GM19035 (cell line): Measurements from ENCODE around the gene PTPRD.
"Not testable (repeated sequence)": the region's sequence is repeated elsewhere in the genome, so short reads cannot be mapped to it uniquely, and the experiment has no call there.

Experiments
- ATAC-seq: cut with Tn5 transposase; IDR thresholded peaks from one replicate; pipeline ENCODE4 v1.9.1; 2021; ENCODE audit not compliant: unreplicated experiment

The PTPRD gene

DNA sequence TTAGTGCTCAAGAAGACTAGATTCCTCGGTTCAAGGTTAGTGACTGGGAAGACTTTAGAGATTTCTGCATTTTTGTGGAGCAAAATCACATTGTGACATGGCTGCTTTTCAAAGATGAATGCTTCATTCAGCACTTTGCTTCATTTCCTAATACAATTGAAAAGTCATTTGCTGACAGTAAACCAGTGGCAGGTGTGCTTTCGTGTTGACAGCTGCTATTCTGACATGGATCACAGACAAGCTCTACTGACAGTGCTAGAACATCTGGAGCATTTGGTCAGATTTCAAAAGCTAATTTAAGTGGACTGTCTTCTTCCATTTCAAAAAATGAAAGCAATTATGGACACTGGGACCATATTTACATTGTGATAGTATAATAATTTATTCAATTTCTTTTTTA is 1060.1 kb downstream of the PTPRD start:
- ATAC-seq, result no peak

DNA sequence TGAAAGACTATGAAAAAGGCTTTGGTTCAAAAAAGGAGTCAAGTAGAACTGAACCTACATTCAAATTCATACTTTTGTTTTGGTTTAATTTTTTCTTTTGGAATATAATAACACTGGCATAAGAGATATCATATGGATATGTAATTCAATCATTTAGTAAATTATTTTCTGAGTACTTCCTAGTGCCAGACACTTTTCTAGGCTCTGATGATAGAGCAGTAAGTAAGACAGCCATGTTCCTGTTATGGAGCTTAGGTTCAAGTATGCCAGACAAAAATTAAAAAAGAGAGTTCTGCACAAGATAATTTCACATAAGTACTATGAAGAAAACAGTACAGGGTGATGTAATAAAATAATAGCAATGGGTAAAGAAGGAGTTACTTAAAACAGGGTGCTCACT is 1074.0 kb downstream of the PTPRD start:
- ATAC-seq, result no peak

DNA sequence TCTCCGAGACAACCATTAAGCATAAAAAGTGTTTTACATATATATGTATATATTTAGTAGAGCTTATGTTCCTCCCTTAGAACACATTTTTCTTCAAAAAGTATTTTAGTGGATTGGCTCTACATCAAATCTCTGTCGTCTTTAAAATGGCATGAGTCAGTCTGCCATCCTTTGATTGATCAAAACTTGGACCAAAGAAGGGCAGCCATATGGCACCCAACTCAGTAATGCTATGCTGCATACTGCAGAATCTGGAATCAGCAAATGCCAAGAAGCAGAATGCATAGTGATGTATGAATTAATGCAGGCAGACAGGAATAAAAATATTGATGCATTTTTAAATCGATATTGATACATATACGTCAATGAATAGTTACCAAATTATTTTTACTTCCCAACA is 1074.4 kb downstream of the PTPRD start:
- no peak for ATAC-seq

DNA sequence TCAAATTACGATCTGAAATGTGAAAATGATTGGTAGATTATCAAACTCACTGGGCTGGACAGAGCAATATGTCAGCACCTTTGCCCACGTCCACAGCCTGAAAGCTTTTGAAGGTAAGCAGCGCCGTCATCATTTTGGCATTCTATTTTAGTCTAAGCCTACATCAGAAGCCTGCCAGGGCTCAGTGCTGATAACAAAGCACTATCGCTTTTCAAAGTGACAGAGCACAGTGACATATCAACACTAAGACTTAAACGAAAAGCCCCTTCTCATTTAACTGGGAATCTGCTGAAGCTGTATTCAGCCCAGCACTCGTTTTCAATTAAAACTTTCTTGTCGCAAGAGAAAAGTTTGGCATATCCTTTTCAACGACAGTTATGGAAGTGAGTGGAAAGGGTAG is 1076.3 kb downstream of the PTPRD start:
- ATAC-seq, result no peak

DNA sequence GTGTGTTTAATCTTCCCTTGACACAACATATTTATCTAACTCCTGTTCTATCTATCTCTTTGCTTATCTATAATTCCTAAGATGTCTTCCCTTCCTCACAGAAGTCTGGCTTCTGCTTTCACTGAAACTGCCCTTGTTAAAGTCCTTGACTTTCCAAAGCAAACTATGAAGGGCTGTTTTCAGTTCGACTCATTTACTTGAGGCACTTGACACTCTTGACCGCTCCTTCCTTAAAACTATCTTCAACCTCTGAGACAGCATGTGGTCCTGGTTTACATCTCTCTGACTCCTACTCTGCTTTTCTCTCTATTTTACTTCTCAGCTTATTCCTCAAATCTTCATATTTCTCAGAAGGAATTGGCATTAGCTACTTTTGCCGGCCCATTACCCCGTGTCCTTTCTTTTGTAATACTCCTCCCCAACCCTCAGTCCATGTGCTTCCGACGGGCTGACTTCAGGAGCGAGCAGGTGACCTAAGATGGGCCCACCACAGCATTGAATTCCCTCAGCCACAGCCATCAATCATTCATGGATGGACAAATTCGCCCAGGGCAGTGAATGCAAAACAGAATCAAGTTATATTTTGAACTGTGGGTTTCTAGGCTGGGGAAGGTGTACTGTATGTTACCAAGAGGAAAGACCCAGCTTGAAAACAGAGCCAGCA is 1089.2 kb downstream of the PTPRD start:
- no peak for ATAC-seq

DNA sequence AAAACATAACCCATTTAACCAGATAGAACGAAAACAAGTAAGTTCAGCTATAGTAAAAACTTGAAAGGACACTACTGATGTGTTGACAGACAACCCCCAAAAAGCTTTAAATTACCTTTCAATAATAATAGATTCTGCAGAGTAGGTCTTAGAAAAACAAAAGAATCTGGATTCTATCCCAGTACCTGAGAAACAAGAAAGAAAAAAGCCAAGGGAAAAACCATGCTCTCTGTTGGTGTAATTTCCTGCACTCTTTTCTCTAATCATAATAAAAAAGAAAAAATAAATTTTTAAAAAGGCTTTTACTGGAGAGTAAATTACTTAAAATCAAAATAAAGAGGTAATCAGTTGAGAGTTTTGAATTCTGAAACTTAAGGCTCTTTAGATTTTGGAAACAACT is 1090.4 kb downstream of the PTPRD start:
- ATAC-seq, result no peak

DNA sequence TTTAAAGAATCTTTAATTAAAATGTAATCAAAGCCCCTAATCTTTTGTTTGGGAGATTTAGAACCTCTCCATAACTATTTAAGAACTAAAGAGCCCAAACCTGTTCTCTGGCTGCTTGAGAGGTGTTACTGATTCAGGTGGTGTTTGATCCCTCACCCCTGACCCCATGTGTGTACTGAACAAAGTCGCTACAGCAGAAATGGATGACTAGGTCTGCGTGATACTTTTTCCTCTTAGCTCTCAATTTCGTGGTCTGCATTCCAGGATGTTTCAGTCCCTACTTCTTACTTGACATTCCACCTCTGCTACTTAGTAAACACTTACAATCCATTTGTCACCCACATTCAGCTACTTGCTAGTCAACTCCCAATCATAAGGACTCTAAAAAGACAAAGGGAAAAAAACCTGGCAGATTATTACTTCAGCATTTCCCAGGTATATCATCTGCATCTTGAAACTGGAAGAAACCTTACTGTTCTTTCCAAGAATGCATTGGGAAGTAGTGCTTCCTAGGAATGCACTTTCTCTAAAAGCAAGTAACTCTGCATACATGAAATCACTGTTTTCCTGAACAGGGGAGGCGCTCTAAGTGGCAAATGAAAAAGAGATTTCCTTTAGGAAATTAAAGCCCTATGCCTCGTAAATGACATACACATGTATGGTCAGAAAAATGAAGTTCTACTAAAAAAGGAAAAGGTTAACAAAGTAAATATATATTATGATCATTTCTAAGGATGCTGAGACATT is 1091.6 kb downstream of the PTPRD start:
- ATAC-seq, result no peak

DNA sequence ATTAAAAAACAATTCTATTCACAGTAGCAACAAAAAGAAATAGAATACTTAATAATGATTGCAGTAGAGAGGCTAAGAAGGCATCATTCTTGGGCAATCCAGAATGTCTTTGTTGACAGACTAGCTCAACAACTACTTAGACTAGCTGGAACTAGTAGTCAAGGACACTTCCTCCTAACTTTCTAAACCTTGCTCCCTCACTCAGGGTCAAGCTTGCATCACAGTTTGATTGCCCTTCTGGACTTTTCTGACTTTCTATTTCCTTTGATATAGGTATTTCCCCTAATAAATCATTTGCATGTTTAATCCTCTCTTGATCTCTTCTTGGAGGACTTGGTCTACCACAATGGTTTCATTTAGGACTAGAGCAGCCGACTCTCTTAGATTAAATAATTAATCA is 1107.9 kb downstream of the PTPRD start:
- no peak for ATAC-seq

DNA sequence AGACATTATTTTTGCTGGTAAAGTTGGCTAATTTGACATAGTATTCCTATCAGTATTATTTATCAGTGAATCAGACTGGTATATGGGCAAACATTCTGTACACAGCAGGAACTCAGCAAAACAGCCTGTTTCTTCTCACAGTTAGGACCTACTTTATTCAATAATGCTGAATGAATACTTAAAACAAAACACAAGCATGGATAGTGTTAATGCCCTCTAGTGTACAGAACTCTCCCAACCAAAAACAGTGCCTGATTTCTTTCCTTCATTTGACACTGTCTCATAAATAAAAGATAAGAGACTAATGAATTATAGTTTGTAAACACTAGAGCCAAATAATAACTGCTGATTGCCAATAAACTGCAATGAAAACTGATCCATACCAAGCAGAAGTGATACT is 1113.3 kb downstream of the PTPRD start:
- no peak for ATAC-seq

DNA sequence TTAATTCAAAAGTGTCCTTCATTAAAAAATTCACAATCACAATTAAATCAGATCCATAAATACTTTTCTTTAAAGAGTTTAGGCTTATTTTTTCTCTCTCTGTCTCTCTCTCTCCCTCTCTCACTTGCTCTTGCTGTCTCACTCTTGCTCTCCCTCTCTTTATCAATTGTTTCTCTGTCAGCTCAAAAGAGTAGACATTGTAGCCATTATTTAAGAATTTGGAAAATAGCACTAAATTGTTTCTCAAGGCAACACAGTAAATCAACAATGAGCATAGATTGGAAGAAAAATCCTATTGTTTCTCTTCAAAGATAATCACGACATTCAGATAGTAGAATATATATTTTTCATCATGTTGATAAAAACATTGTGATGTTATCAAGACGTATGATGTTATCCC is 1114.0 kb downstream of the PTPRD start:
- no peak for ATAC-seq

DNA sequence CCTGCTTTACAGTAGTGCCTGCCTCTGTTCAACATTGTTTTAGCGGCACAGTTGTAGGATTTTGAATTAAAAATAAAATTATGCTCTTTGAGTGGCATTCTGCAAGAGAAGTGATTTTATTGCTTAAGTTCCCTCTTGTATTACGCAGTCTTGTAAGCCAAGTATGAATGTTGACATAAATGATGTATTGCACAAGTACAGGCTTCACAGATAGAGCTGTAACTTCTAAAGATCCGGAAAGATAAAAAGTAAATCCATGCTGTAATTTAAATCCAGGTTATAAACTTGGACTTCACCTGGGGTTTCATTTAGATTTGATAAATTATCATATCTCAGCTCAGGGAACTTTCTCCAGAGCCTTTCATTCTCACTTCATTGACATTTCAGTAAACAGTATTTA is 1114.7 kb downstream of the PTPRD start:
- no peak for ATAC-seq

DNA sequence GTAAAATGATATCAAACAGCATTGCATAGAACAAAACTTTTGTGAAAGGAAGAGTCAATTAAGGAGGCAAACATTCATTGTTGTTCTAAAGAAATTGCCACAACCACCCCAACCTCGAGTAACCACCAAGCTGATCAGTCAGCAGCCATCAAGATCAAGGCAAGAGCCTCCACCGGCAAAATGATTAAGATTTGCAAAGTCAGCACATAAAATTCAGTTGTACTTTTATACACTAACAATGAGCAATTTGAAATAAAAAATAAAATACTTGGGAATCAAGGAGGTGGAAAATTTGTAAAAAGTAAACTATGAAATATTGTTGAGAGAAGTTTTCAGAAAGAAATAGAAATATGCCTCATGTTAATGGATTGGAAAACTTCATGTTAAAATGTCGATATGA is 1118.5 kb downstream of the PTPRD start:
- no peak for ATAC-seq

DNA sequence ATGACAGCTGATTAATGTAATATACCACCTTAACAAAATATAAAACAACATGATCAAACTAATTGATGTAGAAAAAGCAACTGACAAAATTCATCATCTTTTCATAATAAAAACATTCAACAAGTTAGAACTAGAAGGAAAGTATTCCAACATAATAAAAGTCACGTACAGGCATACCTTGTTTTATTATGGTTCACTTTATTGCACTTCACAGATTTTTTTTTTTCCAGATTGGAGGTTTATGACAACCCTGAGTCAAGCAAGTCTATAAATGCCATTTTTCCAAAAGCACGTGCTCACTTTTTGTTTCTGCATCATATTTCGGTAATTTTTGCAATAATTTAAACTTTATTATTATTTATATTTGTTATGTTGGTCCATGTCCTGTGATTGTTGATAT is 1120.3 kb downstream of the PTPRD start:
- no peak for ATAC-seq

DNA sequence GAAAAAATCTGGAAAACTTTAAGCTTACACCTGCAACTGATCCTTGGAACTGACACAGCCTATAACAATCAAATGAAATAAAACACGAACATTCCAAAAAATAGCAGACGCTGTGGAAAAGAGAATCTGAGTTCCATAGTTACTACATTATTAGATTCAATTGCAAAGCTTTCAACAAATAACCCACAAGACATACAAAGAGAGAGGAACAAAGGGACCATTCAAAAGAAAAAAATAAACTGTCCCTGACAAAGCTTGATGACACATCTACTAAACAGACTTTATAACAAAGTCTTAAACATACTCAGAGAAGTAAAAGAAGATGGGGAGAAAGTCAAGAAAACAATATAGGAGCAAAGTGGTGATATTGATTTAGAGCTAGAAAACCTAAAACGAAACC is 1123.6 kb downstream of the PTPRD start:
- ATAC-seq, result no peak

DNA sequence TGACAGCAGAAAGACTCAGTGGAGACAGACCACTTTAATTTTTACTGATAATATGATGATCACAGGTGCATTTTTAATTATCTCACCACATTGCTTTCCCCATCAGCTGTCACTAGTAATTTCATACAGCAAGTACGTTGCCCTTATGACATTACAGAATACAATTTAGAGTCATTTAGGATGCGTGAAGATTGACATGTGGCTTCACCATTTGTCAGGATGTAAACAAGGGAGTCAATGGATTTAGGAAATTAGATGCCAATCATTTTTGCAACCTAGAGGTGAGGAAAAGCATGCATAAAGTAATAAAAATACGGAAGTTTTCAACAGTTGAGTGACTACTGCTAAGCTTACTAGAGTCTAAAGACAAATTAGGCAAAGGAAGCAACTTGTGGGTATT is 1129.6 kb downstream of the PTPRD start:
- no peak for ATAC-seq

DNA sequence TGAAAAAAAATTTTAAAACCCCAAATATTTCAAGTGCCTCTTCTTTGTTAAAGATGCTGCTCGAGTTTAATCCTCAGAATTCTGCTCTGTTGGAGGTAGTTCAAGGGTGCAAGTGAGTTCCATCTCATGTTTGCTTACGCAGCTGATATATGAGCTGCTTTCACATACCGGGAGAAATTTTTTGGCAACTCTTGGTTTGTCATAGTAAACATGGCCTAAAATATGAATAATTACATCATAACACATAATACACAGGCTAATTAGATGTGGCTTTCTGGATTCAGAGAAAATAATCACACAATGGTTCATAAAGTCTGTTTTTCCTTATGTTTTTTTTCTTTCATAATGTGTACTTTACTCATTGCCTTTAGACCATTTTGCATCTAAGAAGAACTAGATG is 1134.1 kb downstream of the PTPRD start:
- ATAC-seq, result no peak

DNA sequence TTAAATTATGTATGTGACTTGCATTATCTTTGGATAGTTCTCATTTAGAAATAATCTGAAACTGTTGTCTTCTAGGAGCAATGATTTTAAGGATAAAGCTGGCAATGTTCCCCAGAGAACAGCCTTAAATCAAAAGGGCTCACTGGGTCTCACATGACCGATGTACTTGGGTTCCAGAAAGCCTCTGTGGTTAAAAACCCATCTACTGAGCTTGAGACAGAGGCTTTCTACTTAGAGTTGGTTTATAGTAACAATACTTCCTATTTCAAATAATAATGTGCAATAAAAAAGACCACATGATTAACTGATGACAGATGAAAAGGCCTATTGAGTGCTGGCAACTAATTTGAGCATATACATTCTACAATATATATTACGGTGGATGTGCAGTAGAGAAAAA is 1143.5 kb downstream of the PTPRD start:
- no peak for ATAC-seq

DNA sequence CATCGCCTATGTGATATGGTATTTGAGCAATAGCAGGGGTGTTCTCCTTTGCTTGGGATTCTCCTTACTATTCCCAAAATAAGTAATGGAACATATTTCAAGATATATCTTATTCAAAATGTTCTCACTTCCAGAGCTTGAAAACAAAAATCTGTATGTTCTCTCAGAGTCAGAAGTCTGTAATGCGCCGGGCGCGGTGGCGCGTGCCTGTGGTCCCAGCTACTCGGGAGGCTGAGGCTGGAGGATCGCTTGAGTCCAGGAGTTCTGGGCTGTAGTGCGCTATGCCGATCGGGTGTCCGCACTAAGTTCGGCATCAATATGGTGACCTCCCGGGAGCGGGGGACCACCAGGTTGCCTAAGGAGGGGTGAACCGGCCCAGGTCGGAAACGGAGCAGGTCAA is 1170.9 kb downstream of the PTPRD start:
- ATAC-seq, result not testable (repeated sequence)

DNA sequence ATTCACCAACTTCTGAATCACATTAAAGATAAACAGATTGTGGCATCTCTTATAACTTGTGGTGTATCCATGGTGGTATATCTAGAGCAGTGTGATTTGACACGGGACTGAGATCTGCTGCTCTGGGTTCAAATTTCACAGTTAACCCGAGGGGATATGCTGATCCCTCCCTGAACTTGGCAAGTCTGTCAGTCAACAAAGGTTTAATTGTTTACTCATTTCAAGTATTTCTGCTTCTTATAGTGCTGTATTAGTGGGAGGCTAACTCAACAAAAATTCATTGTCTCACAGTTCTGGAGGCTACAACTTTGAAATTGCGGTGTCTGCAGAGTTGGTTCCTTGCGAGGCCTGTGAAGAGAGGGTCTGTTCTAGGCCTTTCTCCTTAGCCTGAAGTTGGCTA is 1175.2 kb downstream of the PTPRD start:
- ATAC-seq, result no peak

DNA sequence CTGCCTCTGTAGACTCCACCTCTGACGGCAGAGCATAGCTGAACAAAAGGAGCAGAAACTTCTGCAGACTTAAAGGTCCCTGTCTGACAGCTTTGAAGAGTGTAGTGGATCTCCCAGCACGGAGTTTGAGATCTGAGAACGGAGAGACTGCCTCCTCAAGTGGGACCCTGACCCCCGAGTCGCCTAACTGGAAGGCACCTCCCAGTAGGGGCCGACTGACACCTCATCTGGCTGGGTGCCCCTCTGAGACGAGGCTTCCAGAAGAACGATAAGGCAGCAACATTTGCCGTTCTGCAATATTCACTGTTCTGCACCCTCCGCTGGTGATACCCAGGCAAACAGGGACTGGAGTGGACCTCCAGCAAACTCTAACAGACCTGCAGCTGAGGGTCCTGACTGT is 1186.3 kb downstream of the PTPRD start:
- ATAC-seq, result not testable (repeated sequence)

DNA sequence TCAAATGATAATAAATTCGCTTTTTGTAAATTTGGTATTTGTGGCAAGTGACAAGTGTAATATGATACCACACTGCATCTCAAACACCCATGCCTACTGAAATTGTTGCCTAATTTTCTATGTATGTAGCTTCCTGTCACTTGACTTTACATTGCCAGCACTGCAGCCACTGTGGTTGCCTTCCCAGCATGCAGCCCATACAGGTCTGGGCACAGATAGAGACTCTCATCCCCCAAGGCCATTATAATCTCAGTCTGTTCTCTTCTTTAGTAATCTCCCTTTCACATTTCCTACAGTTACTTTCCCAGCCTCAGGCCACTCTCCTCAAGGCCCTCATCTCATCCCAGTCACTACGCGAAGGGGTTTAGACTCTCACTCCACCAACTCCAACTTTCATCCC is 1200.6 kb downstream of the PTPRD start:
- no peak for ATAC-seq

DNA sequence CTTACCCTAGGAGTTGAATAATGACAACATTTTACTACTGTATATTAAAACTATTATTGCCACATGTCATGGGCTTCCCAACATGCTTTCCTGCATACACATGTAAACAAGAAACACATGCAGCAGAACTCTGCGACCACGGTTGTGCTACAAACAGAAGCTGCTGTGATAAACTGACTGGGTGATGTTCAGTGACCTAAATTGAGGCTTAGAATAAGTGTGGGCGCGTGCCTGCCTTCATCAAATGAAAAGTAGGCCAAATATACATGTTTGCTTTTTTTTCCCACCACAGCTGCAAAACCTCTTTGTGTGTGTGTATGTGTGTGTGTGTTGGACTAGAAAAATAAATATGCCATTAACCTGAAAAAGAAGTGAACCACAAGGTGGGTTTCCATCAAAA is 1202.1 kb downstream of the PTPRD start:
- no peak for ATAC-seq

DNA sequence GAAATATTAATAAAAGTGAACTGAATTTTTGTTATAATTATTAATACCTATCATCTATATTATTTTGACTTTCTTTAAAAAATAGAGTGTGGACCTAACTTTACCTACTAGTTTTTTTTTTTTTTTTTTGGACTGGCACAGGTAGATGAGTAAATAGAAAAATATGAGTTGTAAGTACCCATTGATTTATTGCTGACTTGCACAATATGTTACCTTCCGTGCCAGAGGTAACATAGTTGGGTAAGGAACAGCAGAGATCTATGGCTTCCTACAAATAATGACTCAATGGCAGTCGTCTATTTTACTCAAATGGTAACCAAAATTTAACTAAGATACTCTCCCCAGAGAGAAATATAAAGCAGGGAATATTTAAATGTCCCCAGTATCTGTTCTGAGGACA is 1212.8 kb downstream of the PTPRD start:
- no peak for ATAC-seq
